Colonic mucosa (tissue), 4 donors: ENCODE data around the gene ENO3. TPM values are rescaled to one million over a fixed set of nuclear protein-coding genes. Genes with fewer than 3 reads are reported as not detected.
A peak's percentile ranks its signal among the peaks of the same experiment; 100 is the strongest.

ENCODE experiments used
- DNase-seq: peaks from one replicate; pipeline ENCODE4 v3.0.0-alpha.2; 2020
- H3K27ac ChIP-seq: fragments of 200-600 bp; one replicate; pipeline ENCODE4 v1.8.0; 2021
- H3K27me3 ChIP-seq: fragments of 200-600 bp; one replicate; pipeline ENCODE4 v1.8.0; 2021
- H3K36me3 ChIP-seq: fragments of 200-600 bp; one replicate; pipeline ENCODE4 v1.8.0; 2021
- H3K4me1 ChIP-seq: fragments of 200-600 bp; one replicate; pipeline ENCODE4 v1.8.0; 2021; ENCODE audit warnings: mild to moderate bottlenecking
- H3K4me3 ChIP-seq: fragments of 200-600 bp; one replicate; pipeline ENCODE4 v1.8.0; 2021
- H3K9ac ChIP-seq, 2 donors: one replicate each; pipeline ENCODE4 v1.7.0; 2013; ENCODE audit warnings: control low read depth in 2 of 2, low read depth in 2 of 2, low read length in 2 of 2
- H3K9me3 ChIP-seq: fragments of 200-600 bp; one replicate; pipeline ENCODE4 v1.8.0; 2021
- intact Hi-C: fragments of 100-400 bp; cut with DNase I; formaldehyde crosslinking; loops from one replicate; pipeline ENCODE4 v1.14.1; 2022
- total RNA-seq, 2 donors: library from RNA; stranded (reverse); fragmentation: NEBNext Ultra II Directional in 1 of 2; extraction: Animal tissue kit (Norgen Biotek cat#: 25700) in 1 of 2; gene quantifications; one replicate each; pipeline ENCODE4 v1.2.1, GENCODE V29; 2021
- TF ChIP-seq, protein P1 (sequence below): fragments of 200-600 bp; IDR thresholded peaks from one replicate; pipeline ENCODE4 v1.8.0; 2022; ENCODE audit warnings: antibody characterized with exemption, mild to moderate bottlenecking
- donor health status: healthy.
- donor health status: DM: no; HTN: no; CAD: no.
- donor health status: DM: no; HTN: no; CAD: no.

The ENO3 gene
- total RNA-seq, 2 donors from 2014 or later, result 3.8 to 17.6 TPM

DNA sequence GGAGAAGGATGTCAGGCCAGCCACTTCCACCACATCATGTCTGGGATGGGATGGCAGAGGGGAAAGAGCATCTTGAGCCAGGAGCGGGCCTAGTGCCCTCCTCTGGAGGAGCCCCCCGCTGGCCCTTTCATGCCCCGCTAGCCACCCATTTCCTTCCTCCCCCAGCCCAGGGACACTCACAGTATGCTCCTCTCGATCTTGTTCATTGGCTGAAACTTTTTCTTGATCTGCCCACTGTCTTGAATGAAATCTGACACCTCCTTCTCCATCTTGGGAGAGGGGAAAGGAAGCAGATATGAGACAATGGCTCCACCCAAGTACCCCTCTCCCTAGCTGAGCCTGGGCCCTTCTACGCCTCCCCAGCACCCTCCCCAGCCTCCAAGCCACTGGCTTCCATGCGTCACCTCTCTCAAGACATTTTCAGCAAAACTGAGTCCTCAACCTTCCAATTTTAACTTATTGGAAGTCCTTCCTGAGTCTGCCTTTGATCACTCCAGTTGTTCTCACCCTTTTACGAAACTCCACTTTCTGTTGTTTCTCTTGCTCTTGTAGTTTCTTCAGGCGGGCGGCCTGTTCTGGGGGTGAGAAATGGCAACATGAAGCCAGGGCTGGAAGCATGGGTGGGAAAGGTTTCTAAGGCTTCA, 9.5 kb downstream of the ENO3 start:
- no peak overlapping the region for H3K27ac ChIP-seq
- no peak overlapping the region for H3K4me3 ChIP-seq
- H3K36me3 ChIP-seq, result no peaks in the 10 kb centered on the region
- TF ChIP-seq, protein P1, sequence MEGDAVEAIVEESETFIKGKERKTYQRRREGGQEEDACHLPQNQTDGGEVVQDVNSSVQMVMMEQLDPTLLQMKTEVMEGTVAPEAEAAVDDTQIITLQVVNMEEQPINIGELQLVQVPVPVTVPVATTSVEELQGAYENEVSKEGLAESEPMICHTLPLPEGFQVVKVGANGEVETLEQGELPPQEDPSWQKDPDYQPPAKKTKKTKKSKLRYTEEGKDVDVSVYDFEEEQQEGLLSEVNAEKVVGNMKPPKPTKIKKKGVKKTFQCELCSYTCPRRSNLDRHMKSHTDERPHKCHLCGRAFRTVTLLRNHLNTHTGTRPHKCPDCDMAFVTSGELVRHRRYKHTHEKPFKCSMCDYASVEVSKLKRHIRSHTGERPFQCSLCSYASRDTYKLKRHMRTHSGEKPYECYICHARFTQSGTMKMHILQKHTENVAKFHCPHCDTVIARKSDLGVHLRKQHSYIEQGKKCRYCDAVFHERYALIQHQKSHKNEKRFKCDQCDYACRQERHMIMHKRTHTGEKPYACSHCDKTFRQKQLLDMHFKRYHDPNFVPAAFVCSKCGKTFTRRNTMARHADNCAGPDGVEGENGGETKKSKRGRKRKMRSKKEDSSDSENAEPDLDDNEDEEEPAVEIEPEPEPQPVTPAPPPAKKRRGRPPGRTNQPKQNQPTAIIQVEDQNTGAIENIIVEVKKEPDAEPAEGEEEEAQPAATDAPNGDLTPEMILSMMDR, result no peak
- intact Hi-C loops, result no loop called here
- no peaks in the 10 kb centered on the region for H3K27me3 ChIP-seq
- no peaks in the 10 kb centered on the region for H3K9me3 ChIP-seq
- no peak for DNase-seq
- H3K4me1 ChIP-seq, result no peaks in the 10 kb centered on the region
- H3K9ac ChIP-seq, result no peak overlapping the region

DNA sequence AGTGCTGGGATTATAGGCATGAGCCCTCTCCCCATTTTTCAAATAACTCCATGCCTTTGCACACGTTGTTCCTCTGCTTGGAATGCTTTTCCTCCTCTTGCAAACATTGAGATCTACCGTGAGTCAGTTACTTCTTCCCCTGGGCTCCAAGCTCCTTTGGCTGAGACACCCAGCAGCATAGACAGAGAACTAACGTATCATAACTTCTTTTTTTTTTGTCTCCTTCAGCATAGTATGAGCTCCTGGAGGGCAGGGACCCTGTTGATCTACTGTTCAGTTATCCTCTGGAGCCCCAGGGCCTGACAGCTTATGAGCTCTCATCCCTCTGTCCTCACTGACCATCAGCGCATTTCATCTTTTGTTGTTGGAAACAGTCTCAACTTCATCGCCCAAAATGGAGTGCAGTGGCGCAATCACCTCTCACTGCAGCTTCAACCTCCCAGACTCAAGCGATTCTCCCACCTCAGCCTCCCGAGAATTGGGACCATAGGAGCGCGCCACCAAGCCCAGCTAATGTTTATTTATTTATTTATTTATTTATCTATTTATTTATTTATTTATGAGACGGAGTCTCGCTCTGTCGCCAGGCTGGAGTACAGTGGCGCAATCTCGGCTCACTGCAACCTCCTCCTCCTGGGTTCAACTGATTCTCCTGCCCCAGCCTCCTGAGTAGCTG, 14.5 kb downstream of the ENO3 start:
- Histone ChIP-seq H3K4me1 (no peaks in the 10 kb centered on the region), H3K27ac (no peak overlapping the region), H3K9ac (peak overlapping the region in 1 of 2 donors; percentile 31), H3K9me3 (no peaks in the 10 kb centered on the region), H3K27me3 (no peaks in the 10 kb centered on the region), H3K36me3 (no peaks in the 10 kb centered on the region), H3K4me3 (no peak overlapping the region)
- TF ChIP-seq, protein P1, result no peak
- no peak for DNase-seq
- intact Hi-C loops, result no loop called here

DNA sequence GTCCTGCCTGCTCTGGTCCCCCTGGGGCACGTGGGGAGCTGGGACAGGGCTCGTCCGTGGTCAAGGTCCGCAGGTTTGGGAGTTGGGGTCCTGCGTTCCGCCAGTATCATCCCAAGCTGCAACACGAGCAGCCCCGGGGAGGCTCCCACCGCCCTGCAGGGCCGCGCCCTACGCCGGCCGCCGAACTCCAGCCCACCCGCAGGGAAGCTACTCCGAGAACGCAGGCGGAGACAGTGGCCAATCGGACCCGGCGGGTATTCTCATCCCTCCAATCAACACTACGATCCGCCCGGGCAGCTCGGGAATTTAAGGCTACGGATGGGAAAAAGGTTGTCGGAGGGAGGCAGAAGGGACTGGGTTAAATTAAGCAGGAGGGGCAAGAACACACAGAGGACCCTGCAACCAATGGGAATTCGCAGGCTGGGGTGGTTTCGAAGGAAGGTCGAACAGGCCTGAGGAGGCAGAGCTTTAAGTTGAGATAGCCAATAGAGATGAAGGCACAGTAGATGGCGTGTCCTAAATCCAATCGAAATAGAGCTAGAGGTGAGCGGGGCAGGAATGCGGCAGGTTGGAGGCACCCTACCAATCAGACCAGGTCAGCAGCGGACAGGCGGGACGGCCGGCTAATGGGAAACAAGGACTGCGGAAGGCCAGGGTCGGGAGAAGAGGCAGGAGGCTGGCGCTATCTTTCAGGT, 16.1 kb downstream of the ENO3 start:
- Histone ChIP-seq H3K4me3 (peak overlapping the region; percentile 74), H3K27ac (peak overlapping the region; percentile 95), H3K4me1 (no peaks in the 10 kb centered on the region), H3K27me3 (no peaks in the 10 kb centered on the region), H3K9me3 (no peaks in the 10 kb centered on the region), H3K9ac (peak overlapping the region; percentile 88 to 90), H3K36me3 (no peaks in the 10 kb centered on the region)
- peak; percentile 98 for DNase-seq
- intact Hi-C loops, result no loop called here
- TF ChIP-seq, protein P1, result no peak

DNA sequence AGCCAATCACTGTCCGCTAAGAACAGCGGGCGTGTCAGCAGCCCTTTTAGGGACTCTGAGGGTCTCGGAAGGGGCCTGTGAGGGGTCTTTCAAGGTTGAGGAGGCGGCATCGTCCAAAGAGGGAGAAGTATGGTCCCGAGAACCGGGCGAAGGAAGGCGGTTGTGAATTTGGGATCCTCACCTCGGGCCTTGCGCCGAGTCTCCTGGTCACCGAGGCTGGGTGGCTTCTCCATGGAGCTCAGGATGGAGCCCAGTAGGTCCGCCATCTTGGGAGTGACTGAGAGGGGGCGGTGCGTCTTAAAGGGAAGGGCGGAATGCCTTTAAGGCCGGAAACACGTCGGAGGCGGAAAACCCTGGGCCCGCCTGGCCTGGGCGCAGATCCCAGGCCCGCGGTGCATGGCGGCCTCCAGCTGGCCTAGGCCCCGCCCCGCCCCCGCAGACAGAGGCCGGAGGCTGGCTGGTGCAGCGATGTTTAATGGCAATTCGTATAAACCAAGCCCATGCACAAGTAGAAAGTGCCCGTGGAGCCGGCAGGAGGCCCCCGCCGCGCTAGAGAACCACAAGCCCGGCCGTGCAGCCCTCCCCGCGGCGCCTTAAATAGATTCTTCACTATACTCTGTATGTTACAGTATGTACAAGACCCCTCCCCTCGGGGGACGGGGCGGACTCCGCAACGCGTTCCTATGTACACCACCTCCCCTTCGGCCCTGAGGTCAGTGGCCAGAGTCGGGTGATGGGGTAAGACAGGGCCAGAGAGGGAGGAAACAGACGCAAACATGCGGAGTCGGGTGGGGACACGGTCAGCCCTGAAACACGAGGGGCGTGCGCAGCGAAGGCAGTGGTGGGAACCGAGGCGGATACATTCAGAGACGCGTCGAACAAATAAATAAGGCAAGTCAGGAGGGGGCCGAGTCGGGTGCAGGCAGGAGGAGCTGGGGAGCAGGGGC, 16.9 kb downstream of the ENO3 start, which contains the start of gene SPAG7:
SPAG7 (minus strand) TSS at position 279 of the 947 bp plus-strand sequence; CDS start at position 266, 13 bp downstream.
- Histone ChIP-seq H3K4me1 (no peaks in the 10 kb centered on the region), H3K27me3 (no peaks in the 10 kb centered on the region), H3K36me3 (no peaks in the 10 kb centered on the region), H3K27ac (peak within 1 kb of the TSS; percentile 95), H3K9me3 (no peaks in the 10 kb centered on the region), H3K9ac (peak within 1 kb of the TSS; percentile 88 to 90), H3K4me3 (peak within 1 kb of the TSS; percentile 74)
- TF ChIP-seq, protein P1, result no peak
- peak; percentile 94 for DNase-seq
- intact Hi-C loops, result no loop called here
